HepG2 (cell line): ENCODE measurements around the gene CAPZA1. TPM values are rescaled to one million over a fixed set of nuclear protein-coding genes. Genes with fewer than 3 reads are reported as not detected.

Source experiments
- BORCS8-MEF2B ChIP-seq: sonication (generic); formaldehyde crosslinking; IDR thresholded peaks from 2 replicates; pipeline ENCODE4 v1.8.0; 2022; ENCODE audit warnings: mild to moderate bottlenecking, missing genetic modification reagents
- FOXK1 ChIP-seq: sonication (generic); formaldehyde crosslinking; IDR thresholded peaks from 2 replicates; pipeline ENCODE4 v1.4.0; 2020; ENCODE audit warnings: low read depth, missing genetic modification reagents, borderline replicate concordance
- LCORL ChIP-seq, 2 experiments: fragments of 450-650 bp in 1 of 2; sonication (generic) in 1 of 2; formaldehyde crosslinking in 1 of 2; IDR thresholded peaks; 2 replicates each; pipeline versions ENCODE4 v1.5.0 to v1.6.1; 2017 to 2020; ENCODE audit warnings: antibody characterized with exemption in 1 of 2, missing genetic modification reagents in 1 of 2
- MAZ ChIP-seq, 2 experiments: sonication (generic) in 1 of 2; formaldehyde crosslinking in 1 of 2; IDR thresholded peaks; 2 replicates each; pipeline versions ENCODE4 v1.5.0 to v1.6.1; 2012 to 2020; ENCODE audit warnings: low read depth in 2 of 2, mild to moderate bottlenecking in 2 of 2, borderline replicate concordance in 1 of 2, improper control_type of control experiment in 1 of 2, low read length in 1 of 2, missing genetic modification reagents in 1 of 2, moderate library complexity in 1 of 2
- POLR2AphosphoS5 ChIP-seq: IDR thresholded peaks from 2 replicates; pipeline ENCODE4 v1.6.1; 2012; ENCODE audit warnings: low read depth, low read length
- SIN3A ChIP-seq: IDR thresholded peaks from 2 replicates; pipeline ENCODE4 v1.6.1; 2011; ENCODE audit warnings: low read depth, mild to moderate bottlenecking, control low read depth, low read length, borderline replicate concordance
- STAG1 ChIP-seq: sonication (generic); formaldehyde crosslinking; IDR thresholded peaks from 2 replicates; pipeline ENCODE4 v1.4.0; 2020; ENCODE audit warnings: missing genetic modification reagents
- SYNCRIP ChIP-seq: fragments of 200-400 bp; formaldehyde crosslinking; IDR thresholded peaks from 2 replicates; pipeline ENCODE4 v1.6.1; 2018; ENCODE audit warnings: mild to moderate bottlenecking, low read depth, low read length; ENCODE audit not compliant: insufficient read depth
- TARDBP ChIP-seq: sonication (generic); formaldehyde crosslinking; IDR thresholded peaks from 2 replicates; pipeline ENCODE4 v1.8.0; 2022; ENCODE audit warnings: mild to moderate bottlenecking, missing genetic modification reagents
- YEATS2 ChIP-seq: sonication (generic); formaldehyde crosslinking; IDR thresholded peaks from 2 replicates; pipeline ENCODE4 v1.4.0; 2020; ENCODE audit warnings: missing genetic modification reagents, borderline replicate concordance
- ZFP62 ChIP-seq: sonication (generic); formaldehyde crosslinking; IDR thresholded peaks from 2 replicates; pipeline ENCODE4 v1.4.0; 2020; ENCODE audit warnings: missing genetic modification reagents
- ZNF251 ChIP-seq: sonication (generic); formaldehyde crosslinking; IDR thresholded peaks from 2 replicates; pipeline ENCODE4 v1.9.0; 2021; ENCODE audit warnings: mild to moderate bottlenecking, missing genetic modification reagents
- ZNF264 ChIP-seq: sonication (generic); formaldehyde crosslinking; IDR thresholded peaks from 2 replicates; pipeline ENCODE4 v1.4.0; 2020; ENCODE audit warnings: missing genetic modification reagents
- ZNF580 ChIP-seq: IDR thresholded peaks from 2 replicates; pipeline ENCODE4 v1.6.1; 2016; ENCODE audit warnings: low read depth, borderline replicate concordance
- ZNF770 ChIP-seq: sonication (generic); formaldehyde crosslinking; IDR thresholded peaks from 2 replicates; pipeline ENCODE4 v1.5.0; 2020; ENCODE audit warnings: mild to moderate bottlenecking, missing genetic modification reagents
- polyA plus RNA-seq, 8 experiments: library from polyadenylated mRNA; depleted of rRNA in 3 of 8; stranded (reverse) in 7 of 8; unstranded in 1 of 8; fragments of >200 nt; fragmentation: Illumina TruSeq in 4 of 8; extraction: Trizol in 4 of 8; gene quantifications; 2 replicates each; pipeline versions ENCODE4 v1.2.1 to v1.2.3, GENCODE V29; 2011 to 2016; ENCODE audit warnings: low read depth in 4 of 8, missing spikeins in 1 of 8, mixed read lengths in 1 of 8; ENCODE audit not compliant: insufficient read depth in 1 of 8
- total RNA-seq, 5 experiments: library from RNA; depleted of rRNA; stranded (reverse); fragments of >200 nt; fragmentation: Illumina TruSeq; extraction: Trizol; gene quantifications; 2 replicates each; pipeline ENCODE4 v1.2.3, GENCODE V29; 2016; ENCODE audit warnings: low read depth in 1 of 5
- TF ChIP-seq, protein P1 (sequence below): sonication (generic); formaldehyde crosslinking; IDR thresholded peaks from 2 replicates; pipeline ENCODE4 v1.4.0; 2020; ENCODE audit warnings: mild to moderate bottlenecking, missing genetic modification reagents
- TF ChIP-seq, protein P2 (sequence below): sonication (generic); formaldehyde crosslinking; IDR thresholded peaks from 2 replicates; pipeline ENCODE4 v1.4.0; 2020; ENCODE audit warnings: mild to moderate bottlenecking, missing genetic modification reagents, borderline replicate concordance

CAPZA1 gene
- total and polyA plus RNA-seq, 2 of the 13 experiments (the other 11 are each of a cell fraction or from before 2014, with no cell fraction given) = 67.0 to 117 TPM

- no peak for TF ChIP-seq BORCS8-MEF2B (CRISPR knock-in tag)
- peak; percentile 72; the same call in 1 of the 2 replicates for TF ChIP-seq ZNF580
- no peak for TF ChIP-seq YEATS2 (CRISPR knock-in tag)
- peak; percentile 79 for TF ChIP-seq ZNF770 (CRISPR knock-in tag)
- no peak for TF ChIP-seq FOXK1 (CRISPR knock-in tag)
- TF ChIP-seq, protein P1, sequence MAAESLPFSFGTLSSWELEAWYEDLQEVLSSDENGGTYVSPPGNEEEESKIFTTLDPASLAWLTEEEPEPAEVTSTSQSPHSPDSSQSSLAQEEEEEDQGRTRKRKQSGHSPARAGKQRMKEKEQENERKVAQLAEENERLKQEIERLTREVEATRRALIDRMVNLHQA = no peak
- TF ChIP-seq SYNCRIP = no peak
- TF ChIP-seq POLR2AphosphoS5 = peak; percentile 48; the same call in 1 of the 2 replicates
- peak; percentile 63; the same call in 1 of the 2 replicates for TF ChIP-seq SIN3A
- TF ChIP-seq ZFP62 (CRISPR knock-in tag) = no peak
- TF ChIP-seq MAZ (IDR thresholded peaks at IDR 0.05; ENCODE audit: borderline replicate concordance, low read depth, low read length) = peak; percentile 64; the same call in 1 of the 2 replicates
- TF ChIP-seq MAZ (CRISPR knock-in tag; IDR thresholded peaks at IDR 0.05; ENCODE audit: low read depth) = peak; percentile 69
- TF ChIP-seq, protein P2, sequence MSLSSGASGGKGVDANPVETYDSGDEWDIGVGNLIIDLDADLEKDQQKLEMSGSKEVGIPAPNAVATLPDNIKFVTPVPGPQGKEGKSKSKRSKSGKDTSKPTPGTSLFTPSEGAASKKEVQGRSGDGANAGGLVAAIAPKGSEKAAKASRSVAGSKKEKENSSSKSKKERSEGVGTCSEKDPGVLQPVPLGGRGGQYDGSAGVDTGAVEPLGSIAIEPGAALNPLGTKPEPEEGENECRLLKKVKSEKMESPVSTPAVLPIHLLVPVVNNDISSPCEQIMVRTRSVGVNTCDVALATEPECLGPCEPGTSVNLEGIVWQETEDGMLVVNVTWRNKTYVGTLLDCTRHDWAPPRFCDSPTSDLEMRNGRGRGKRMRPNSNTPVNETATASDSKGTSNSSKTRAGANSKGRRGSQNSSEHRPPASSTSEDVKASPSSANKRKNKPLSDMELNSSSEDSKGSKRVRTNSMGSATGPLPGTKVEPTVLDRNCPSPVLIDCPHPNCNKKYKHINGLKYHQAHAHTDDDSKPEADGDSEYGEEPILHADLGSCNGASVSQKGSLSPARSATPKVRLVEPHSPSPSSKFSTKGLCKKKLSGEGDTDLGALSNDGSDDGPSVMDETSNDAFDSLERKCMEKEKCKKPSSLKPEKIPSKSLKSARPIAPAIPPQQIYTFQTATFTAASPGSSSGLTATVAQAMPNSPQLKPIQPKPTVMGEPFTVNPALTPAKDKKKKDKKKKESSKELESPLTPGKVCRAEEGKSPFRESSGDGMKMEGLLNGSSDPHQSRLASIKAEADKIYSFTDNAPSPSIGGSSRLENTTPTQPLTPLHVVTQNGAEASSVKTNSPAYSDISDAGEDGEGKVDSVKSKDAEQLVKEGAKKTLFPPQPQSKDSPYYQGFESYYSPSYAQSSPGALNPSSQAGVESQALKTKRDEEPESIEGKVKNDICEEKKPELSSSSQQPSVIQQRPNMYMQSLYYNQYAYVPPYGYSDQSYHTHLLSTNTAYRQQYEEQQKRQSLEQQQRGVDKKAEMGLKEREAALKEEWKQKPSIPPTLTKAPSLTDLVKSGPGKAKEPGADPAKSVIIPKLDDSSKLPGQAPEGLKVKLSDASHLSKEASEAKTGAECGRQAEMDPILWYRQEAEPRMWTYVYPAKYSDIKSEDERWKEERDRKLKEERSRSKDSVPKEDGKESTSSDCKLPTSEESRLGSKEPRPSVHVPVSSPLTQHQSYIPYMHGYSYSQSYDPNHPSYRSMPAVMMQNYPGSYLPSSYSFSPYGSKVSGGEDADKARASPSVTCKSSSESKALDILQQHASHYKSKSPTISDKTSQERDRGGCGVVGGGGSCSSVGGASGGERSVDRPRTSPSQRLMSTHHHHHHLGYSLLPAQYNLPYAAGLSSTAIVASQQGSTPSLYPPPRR (CRISPR knock-in tag) = no peak
- no peak for TF ChIP-seq LCORL (IDR thresholded peaks at IDR 0.05)
- TF ChIP-seq LCORL (CRISPR knock-in tag; IDR thresholded peaks at IDR 0.05) = peak; percentile 65; the same call in 1 of the 2 replicates
- TF ChIP-seq TARDBP = peak; percentile 39; the same call in 1 of the 2 replicates
- TF ChIP-seq ZNF264 (CRISPR knock-in tag) = peak; percentile 77; the same call in 1 of the 2 replicates
- no peak for TF ChIP-seq ZNF251 (CRISPR knock-in tag)
- TF ChIP-seq STAG1 = peak; percentile 90
Measured at GRCh38 chr1:112707221-112708001, 87.8 kb downstream of the CAPZA1 start (continued).
